Measurements from ENCODE around the gene MCC. TPM values are rescaled to one million over a fixed set of nuclear protein-coding genes. Genes with fewer than 3 reads are reported as not detected.

The MCC gene
- total RNA-seq, 2 donors from 2014 or later, result 164 to 187 TPM

GRCh38 chr5:113223831-113224604, 264.2 kb downstream of the MCC start:
- Mint-ChIP-seq H3K4me1 (peaks cover 35% of the 10 kb centered on the region), H3K36me3 (ENCODE audit: low read depth) (peaks cover 27% of the 10 kb centered on the region), H3K9me3 (peaks cover 1% of the 10 kb centered on the region), H3K4me3 (no peak overlapping the region), H3K27ac (no peak overlapping the region), H3K27me3 (ENCODE audit: insufficient read depth) (no peaks in the 10 kb centered on the region)
- H3K4me3 ChIP-seq (ENCODE audit: low read length), result no peak overlapping the region
- H3K9ac ChIP-seq (ENCODE audit: extremely low read depth, low read length, poor library complexity, severe bottlenecking), result no peak overlapping the region
- no peaks in the 10 kb centered on the region for H3K9me3 ChIP-seq (ENCODE audit: control insufficient read depth, low read length)
- 94 to 95% methylated on average over 3 to 13 of the region's 13 CpGs for WGBS, 2 experiments (ENCODE audit: insufficient coverage in 1 of 2, insufficient read length in 1 of 2)
- H3K4me1 ChIP-seq (ENCODE audit: control insufficient read depth, insufficient read depth, low read length), result peaks cover 3% of the 10 kb centered on the region
- H3K27ac ChIP-seq (ENCODE audit: low read depth, low read length), result no peak overlapping the region
- peaks cover 8% of the 10 kb centered on the region for H3K36me3 ChIP-seq (ENCODE audit: control insufficient read depth, insufficient read depth, low read length)
- H3K27me3 ChIP-seq (ENCODE audit: control insufficient read depth, insufficient read depth, low read length, poor library complexity, severe bottlenecking), result no peaks in the 10 kb centered on the region
- TF ChIP-seq CTCF (conservative IDR thresholded peaks at IDR 0.05), result no peak
- DNase-seq, result no peak

- H3K9ac ChIP-seq (ENCODE audit: extremely low read depth, low read length, poor library complexity, severe bottlenecking), result no peak overlapping the region
- H3K27ac Mint-ChIP-seq, result no peak overlapping the region
- peaks cover 36% of the 10 kb centered on the region for H3K4me1 Mint-ChIP-seq
- H3K27me3 ChIP-seq (ENCODE audit: control insufficient read depth, insufficient read depth, low read length, poor library complexity, severe bottlenecking), result no peaks in the 10 kb centered on the region
- no peak for DNase-seq
- H3K36me3 ChIP-seq (ENCODE audit: control insufficient read depth, insufficient read depth, low read length), result peaks cover 8% of the 10 kb centered on the region
- H3K27ac ChIP-seq (ENCODE audit: low read depth, low read length), result no peak overlapping the region
- no peaks in the 10 kb centered on the region for H3K27me3 Mint-ChIP-seq (ENCODE audit: insufficient read depth)
- no peaks in the 10 kb centered on the region for H3K9me3 ChIP-seq (ENCODE audit: control insufficient read depth, low read length)
- 89 to 92% methylated on average over 3 of the region's 3 CpGs for WGBS, 2 experiments (ENCODE audit: insufficient coverage in 1 of 2, insufficient read length in 1 of 2)
- no peak overlapping the region for H3K4me3 ChIP-seq (ENCODE audit: low read length)
- H3K4me3 Mint-ChIP-seq, result no peak overlapping the region
- H3K9me3 Mint-ChIP-seq, result peaks cover 1% of the 10 kb centered on the region
- peaks cover 27% of the 10 kb centered on the region for H3K36me3 Mint-ChIP-seq (ENCODE audit: low read depth)
- H3K4me1 ChIP-seq (ENCODE audit: control insufficient read depth, insufficient read depth, low read length), result peaks cover 8% of the 10 kb centered on the region
- TF ChIP-seq CTCF (conservative IDR thresholded peaks at IDR 0.05), result no peak
Observed at GRCh38 chr5:113223315-113223714, 264.9 kb downstream of the MCC start.

GRCh38 chr5:113221294-113222176, 266.7 kb downstream of the MCC start:
- 29 to 74% methylated on average over 1 to 5 of the region's 5 CpGs for WGBS, 2 experiments (ENCODE audit: insufficient coverage in 1 of 2, insufficient read length in 1 of 2)
- Histone ChIP-seq H3K27me3 (ENCODE audit: control insufficient read depth, insufficient read depth, low read length, poor library complexity, severe bottlenecking) (no peaks in the 10 kb centered on the region), H3K9ac (ENCODE audit: extremely low read depth, low read length, poor library complexity, severe bottlenecking) (no peak overlapping the region), H3K4me1 (ENCODE audit: control insufficient read depth, insufficient read depth, low read length) (peaks cover 8% of the 10 kb centered on the region), H3K27ac (ENCODE audit: low read depth, low read length) (no peak overlapping the region), H3K36me3 (ENCODE audit: control insufficient read depth, insufficient read depth, low read length) (peaks cover 8% of the 10 kb centered on the region), H3K4me3 (ENCODE audit: low read length) (no peak overlapping the region), H3K9me3 (ENCODE audit: control insufficient read depth, low read length) (no peaks in the 10 kb centered on the region)
- peaks cover 47% of the 10 kb centered on the region for H3K4me1 Mint-ChIP-seq
- peak; percentile 30 for DNase-seq
- H3K27me3 Mint-ChIP-seq (ENCODE audit: insufficient read depth), result no peaks in the 10 kb centered on the region
- H3K36me3 Mint-ChIP-seq (ENCODE audit: low read depth), result peaks cover 27% of the 10 kb centered on the region
- H3K4me3 Mint-ChIP-seq, result no peak overlapping the region
- no peak for TF ChIP-seq CTCF (conservative IDR thresholded peaks at IDR 0.05)
- no peak overlapping the region for H3K27ac Mint-ChIP-seq
- H3K9me3 Mint-ChIP-seq, result peaks cover 1% of the 10 kb centered on the region
